ENCODE measurements around the gene GAPVD1.

DNA sequence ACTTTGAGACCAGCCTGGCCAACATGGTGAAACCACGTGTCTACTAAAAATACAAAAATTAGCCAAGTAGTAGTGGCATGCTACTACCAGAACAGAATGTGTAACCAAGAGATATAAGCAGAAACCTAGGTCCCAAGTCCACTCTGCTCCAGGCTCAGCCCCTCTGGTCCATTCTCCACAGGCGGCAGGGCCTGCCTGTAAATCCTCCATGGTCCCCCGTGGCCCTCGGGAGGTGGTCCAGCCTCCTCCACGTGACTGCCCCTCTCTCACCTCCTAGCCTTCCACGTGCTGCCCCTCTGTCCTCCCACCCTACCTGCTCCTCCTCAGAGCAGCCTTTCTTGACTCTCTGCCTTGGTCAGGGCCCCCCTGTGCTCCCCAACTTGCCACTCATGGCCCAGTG, 127.4 kb downstream of the GAPVD1 start:
- TF ChIP-seq, protein P1, sequence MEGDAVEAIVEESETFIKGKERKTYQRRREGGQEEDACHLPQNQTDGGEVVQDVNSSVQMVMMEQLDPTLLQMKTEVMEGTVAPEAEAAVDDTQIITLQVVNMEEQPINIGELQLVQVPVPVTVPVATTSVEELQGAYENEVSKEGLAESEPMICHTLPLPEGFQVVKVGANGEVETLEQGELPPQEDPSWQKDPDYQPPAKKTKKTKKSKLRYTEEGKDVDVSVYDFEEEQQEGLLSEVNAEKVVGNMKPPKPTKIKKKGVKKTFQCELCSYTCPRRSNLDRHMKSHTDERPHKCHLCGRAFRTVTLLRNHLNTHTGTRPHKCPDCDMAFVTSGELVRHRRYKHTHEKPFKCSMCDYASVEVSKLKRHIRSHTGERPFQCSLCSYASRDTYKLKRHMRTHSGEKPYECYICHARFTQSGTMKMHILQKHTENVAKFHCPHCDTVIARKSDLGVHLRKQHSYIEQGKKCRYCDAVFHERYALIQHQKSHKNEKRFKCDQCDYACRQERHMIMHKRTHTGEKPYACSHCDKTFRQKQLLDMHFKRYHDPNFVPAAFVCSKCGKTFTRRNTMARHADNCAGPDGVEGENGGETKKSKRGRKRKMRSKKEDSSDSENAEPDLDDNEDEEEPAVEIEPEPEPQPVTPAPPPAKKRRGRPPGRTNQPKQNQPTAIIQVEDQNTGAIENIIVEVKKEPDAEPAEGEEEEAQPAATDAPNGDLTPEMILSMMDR (conservative IDR thresholded peaks at IDR 0.05 in 1 of 2, IDR thresholded peaks at IDR 0.05 in 1 of 2; ENCODE audit: extremely low read depth in 1 of 2, insufficient read depth in 1 of 2, low read depth in 1 of 2, low read length in 2 of 2), result no peak
- TF ChIP-seq EZH2 (IDR thresholded peaks at IDR 0.05; ENCODE audit: borderline replicate concordance, low read length), result no peak

Data from mammary epithelial cell (primary cell).